H1 (cell line): Measurements from ENCODE around the gene PLEKHN1. TPM values are rescaled to one million over a fixed set of nuclear protein-coding genes. Genes with fewer than 3 reads are reported as not detected.

Experiments used
- CTCF ChIA-PET: fragments of 300-600 bp; sonication (Branson Sonifier 250); formaldehyde crosslinking; loops from one replicate; lab custom pipeline; 2021; ENCODE audit not compliant: partially characterized antibody; lab: Charles Lee
- POLR2A ChIA-PET: fragments of 300-600 bp; sonication (Branson Sonifier 250); formaldehyde crosslinking; loops from one replicate; lab custom pipeline; 2021; ENCODE audit warnings: inconsistent platforms; ENCODE audit not compliant: partially characterized antibody; lab: Charles Lee
- DNase-seq, 2 experiments: peaks; one replicate each; pipeline versions ENCODE4 v3.0.0 to v3.0.0-alpha.2; 2010 to 2022; ENCODE audit warnings: low spot score in 2 of 2, low read depth in 1 of 2, mixed read lengths in 1 of 2
- FAIRE-seq: peaks from 2 replicates; lab custom pipeline; 2011; peaks lifted over from hg19 to GRCh38; lab: Jason Lieb, UNC
- H2AFZ ChIP-seq: 2 replicates; pipeline ENCODE4 v1.8.1; 2012; ENCODE audit warnings: low read length, inconsistent platforms
- H2AK5ac ChIP-seq: 2 replicates; pipeline ENCODE4 v1.6.1; 2013; ENCODE audit warnings: low read depth, low read length
- H2BK120ac ChIP-seq: replicated peaks from 2 replicates; pipeline ENCODE3; 2013; ENCODE audit warnings: low read depth, low read length, inconsistent platforms
- H2BK12ac ChIP-seq: 2 replicates; pipeline ENCODE4 v1.6.1; 2013; ENCODE audit warnings: low read depth, low read length
- H2BK15ac ChIP-seq: 2 replicates; pipeline ENCODE4 v1.6.1; 2013; ENCODE audit warnings: low read length
- H2BK20ac ChIP-seq: 2 replicates; pipeline ENCODE4 v1.6.1; 2013; ENCODE audit warnings: low read length
- H2BK5ac ChIP-seq: 2 replicates; pipeline ENCODE4 v1.6.1; 2013; ENCODE audit warnings: low read depth, low read length
- H3K14ac ChIP-seq: 2 replicates; pipeline ENCODE4 v1.6.1; 2013; ENCODE audit warnings: inconsistent platforms; ENCODE audit not compliant: insufficient read length
- H3K18ac ChIP-seq: 2 replicates; pipeline ENCODE4 v1.6.1; 2013; ENCODE audit warnings: low read length; ENCODE audit errors: extremely low read depth
- H3K23ac ChIP-seq: 2 replicates; pipeline ENCODE4 v1.6.1; 2013; ENCODE audit warnings: inconsistent platforms; ENCODE audit not compliant: insufficient read length
- H3K23me2 ChIP-seq: 2 replicates; pipeline ENCODE4 v1.6.1; 2013; ENCODE audit warnings: low read depth, low read length
- H3K27ac ChIP-seq: 2 replicates; pipeline ENCODE4 v1.6.1; 2011; ENCODE audit warnings: low read depth, low read length, inconsistent platforms
- H3K27me3 ChIP-seq, 4 experiments: replicated peaks in 1 of 4; 1 replicate in 1 of 4; 2 replicates in 3 of 4; pipeline versions ENCODE4 v1.6.1 to v1.8.1; 2011 to 2013; ENCODE audit warnings: low read length in 3 of 4, mild to moderate bottlenecking in 3 of 4, inconsistent platforms in 2 of 4, mixed read lengths in 2 of 4, moderate library complexity in 1 of 4; ENCODE audit not compliant: control insufficient read depth in 3 of 4, insufficient read depth in 3 of 4; ENCODE audit errors: extremely low read depth in 1 of 4
- H3K36me3 ChIP-seq, 4 experiments: 2 replicates each; pipeline versions ENCODE4 v1.6.1 to v1.8.1; 2011 to 2013; ENCODE audit warnings: mild to moderate bottlenecking in 4 of 4, low read length in 3 of 4, moderate library complexity in 2 of 4, control low read depth in 1 of 4, inconsistent platforms in 1 of 4; ENCODE audit not compliant: insufficient read depth in 4 of 4, control insufficient read depth in 2 of 4
- H3K4ac ChIP-seq: replicated peaks from 2 replicates; pipeline ENCODE3; 2013; ENCODE audit warnings: low read length, low read depth, mixed read lengths, inconsistent platforms; ENCODE audit not compliant: insufficient read length
- H3K4me1 ChIP-seq, 4 experiments: replicated peaks in 1 of 4; 1 replicate in 1 of 4; 2 replicates in 3 of 4; pipeline versions ENCODE4 v1.6.1 to v1.8.1; 2011 to 2013; ENCODE audit warnings: low read length in 3 of 4, inconsistent platforms in 2 of 4, mixed read lengths in 1 of 4; ENCODE audit not compliant: insufficient read depth in 4 of 4, control insufficient read depth in 3 of 4
- H3K4me2 ChIP-seq, 2 experiments: 2 replicates each; pipeline versions ENCODE4 v1.6.1 to v1.8.1; 2011 to 2013; ENCODE audit warnings: low read depth in 2 of 2, low read length in 2 of 2, control low read depth in 1 of 2, inconsistent platforms in 1 of 2, mild to moderate bottlenecking in 1 of 2; ENCODE audit not compliant: insufficient read depth in 1 of 2
- H3K4me3 ChIP-seq, 4 experiments: fragments of 200-600, 300-600 bp in 1 of 4; sonication (generic), shearing (Covaris generic), sonication (Bioruptor Twin) in 1 of 4; 2 replicates each; pipeline versions ENCODE4 v1.5.1 to v1.8.1; 2011 to 2016; ENCODE audit warnings: low read length in 4 of 4, low read depth in 3 of 4, control low read depth in 2 of 4, inconsistent platforms in 2 of 4, mild to moderate bottlenecking in 2 of 4, mixed read lengths in 1 of 4, moderate library complexity in 1 of 4; ENCODE audit not compliant: insufficient read depth in 2 of 4; ENCODE audit errors: extremely low read depth in 1 of 4
- H3K56ac ChIP-seq: replicated peaks from 2 replicates; pipeline ENCODE3; 2013; ENCODE audit warnings: low read depth, mild to moderate bottlenecking, mixed read lengths, low read length, inconsistent platforms; ENCODE audit not compliant: insufficient read length
- H3K79me1 ChIP-seq: 2 replicates; pipeline ENCODE4 v1.6.1; 2013; ENCODE audit warnings: low read depth, low read length, control low read depth
- H3K79me2 ChIP-seq, 2 experiments: 2 replicates each; pipeline versions ENCODE4 v1.6.1 to v1.8.1; 2012 to 2013; ENCODE audit warnings: low read length in 2 of 2, mild to moderate bottlenecking in 2 of 2, inconsistent platforms in 1 of 2; ENCODE audit not compliant: insufficient read depth in 2 of 2, control insufficient read depth in 1 of 2
- H3K9ac ChIP-seq, 4 experiments: replicated peaks in 1 of 4; 1 replicate in 1 of 4; 2 replicates in 3 of 4; pipeline versions ENCODE4 v1.6.1 to v1.8.1; 2011 to 2013; ENCODE audit warnings: low read depth in 3 of 4, low read length in 3 of 4, control low read depth in 2 of 4, mild to moderate bottlenecking in 2 of 4, moderate library complexity in 2 of 4, inconsistent platforms in 1 of 4; ENCODE audit errors: extremely low read depth in 1 of 4
- H3K9me3 ChIP-seq, 2 experiments: 2 replicates each; pipeline versions ENCODE4 v1.6.1 to v1.8.1; 2012 to 2013; ENCODE audit warnings: mild to moderate bottlenecking in 2 of 2, moderate library complexity in 2 of 2, control low read depth in 1 of 2, inconsistent platforms in 1 of 2, low read depth in 1 of 2, low read length in 1 of 2, mixed read lengths in 1 of 2; ENCODE audit not compliant: insufficient read depth in 2 of 2
- H4K20me1 ChIP-seq, 2 experiments: replicated peaks in 1 of 2; 2 replicates each; pipeline versions ENCODE3 to v1.8.1; 2011 to 2013; ENCODE audit warnings: inconsistent platforms in 2 of 2, low read length in 2 of 2, mild to moderate bottlenecking in 1 of 2; ENCODE audit not compliant: insufficient read depth in 2 of 2, control insufficient read depth in 1 of 2
- H4K5ac ChIP-seq: 2 replicates; pipeline ENCODE4 v1.6.1; 2013; ENCODE audit warnings: low read length, low read depth, mixed read lengths, inconsistent platforms; ENCODE audit not compliant: insufficient read length
- H4K8ac ChIP-seq: 2 replicates; pipeline ENCODE4 v1.8.0; 2013; ENCODE audit warnings: mild to moderate bottlenecking, moderate library complexity, low read length, inconsistent platforms; ENCODE audit not compliant: insufficient read depth; ENCODE audit errors: extremely low read depth
- H4K91ac ChIP-seq: replicated peaks from 2 replicates; pipeline ENCODE3; 2013; ENCODE audit warnings: low read length, mixed read lengths, inconsistent platforms; ENCODE audit not compliant: insufficient read length
- CBX5 ChIP-seq: fragments of 300-800, 300-1000 bp; sonication (generic); IDR thresholded peaks from 2 replicates; pipeline ENCODE4 v1.7.1; 2016; ENCODE audit warnings: antibody characterized with exemption, low read length, low read depth
- CHD1 ChIP-seq: IDR thresholded peaks from 2 replicates; pipeline ENCODE4 v1.6.1; 2012; ENCODE audit warnings: low read depth, low read length, improper control_type of control experiment
- JUN ChIP-seq: IDR thresholded peaks from 2 replicates; pipeline ENCODE4 v1.6.1; 2011; ENCODE audit warnings: low read depth, mild to moderate bottlenecking, improper control_type of control experiment, low read length
- SIRT6 ChIP-seq: IDR thresholded peaks from one replicate; pipeline ENCODE4 v1.7.1; 2012; ENCODE audit warnings: low read length, inconsistent platforms
- SIX5 ChIP-seq: IDR thresholded peaks from 2 replicates; pipeline ENCODE4 v1.6.1; 2011; ENCODE audit warnings: mild to moderate bottlenecking, low read depth, low read length
- WGBS, 2 experiments: shearing (Covaris generic) in 1 of 2; methylation state at CpG; one replicate each; pipeline versions ENCODE4 v1.1.6 to v1.1.7; 2013 to 2015; ENCODE audit warnings: low lambda C conversion rate in 2 of 2, mixed read lengths in 2 of 2, inconsistent platforms in 1 of 2, low coverage in 1 of 2, missing lambda C conversion rate in 1 of 2; ENCODE audit not compliant: insufficient replicate concordance in 2 of 2, insufficient coverage in 1 of 2, insufficient read length in 1 of 2; ENCODE audit errors: extremely low coverage in 1 of 2, missing lambda C conversion rate in 1 of 2; 5-methylcytosine and 5-hydroxymethylcytosine counted together
- polyA plus RNA-seq, 7 experiments: library from polyadenylated mRNA; depleted of rRNA in 3 of 7; stranded (reverse) in 5 of 7; unstranded in 2 of 7; fragments of >200 nt in 5 of 7; fragments of 200-250 nt in 2 of 7; gene quantifications; 1 replicate in 5 of 7; 2 replicates in 1 of 7; 4 replicates in 1 of 7; pipeline versions ENCODE4 v1.2.1 to v1.2.3, GENCODE V29; 2011 to 2013; ENCODE audit warnings: missing spikeins in 2 of 7, mixed read lengths in 2 of 7
- total RNA-seq: library from RNA; stranded (reverse); fragmentation: NEBNext Ultra II Directional; extraction: Animal tissue kit (Norgen Biotek cat#: 25700); gene quantifications from 2 replicates; pipeline ENCODE4 v1.2.1, GENCODE V29; 2021

PLEKHN1 gene
- total and polyA plus RNA-seq, 2 of the 8 experiments (the other 6 are each of a cell fraction or from before 2014, with no cell fraction given) = 0.39 to 1.5 TPM

- H2BK5ac ChIP-seq = no peak overlapping the region
These were observed 49.2 kb upstream of the PLEKHN1 start for GRCh38 chr1:917076-917459.

More at GRCh38 chr1:917076-917459, 49.2 kb upstream of the PLEKHN1 start:
- H3K9ac ChIP-seq = no peak overlapping the region
- H2BK12ac ChIP-seq = no peak overlapping the region
- no peak overlapping the region for H3K18ac ChIP-seq
- H2AFZ ChIP-seq = no peak overlapping the region
- no peaks in the 10 kb centered on the region for H3K79me2 ChIP-seq
- no peak overlapping the region for H3K23ac ChIP-seq
- FAIRE-seq = no peak
- no peak overlapping the region for H4K91ac ChIP-seq
- H2BK20ac ChIP-seq = no peak overlapping the region
- no peak overlapping the region for H3K4ac ChIP-seq
- no peak overlapping the region for H3K14ac ChIP-seq
- no peak overlapping the region for H3K4me2 ChIP-seq
- H3K56ac ChIP-seq = no peak overlapping the region
- 76% methylated on average over 7 of the region's 7 CpGs; no CpG with 5 or more reads in 1 of the 2 experiments for WGBS, 2 experiments
- no peaks in the 10 kb centered on the region for H3K79me1 ChIP-seq
- H4K8ac ChIP-seq = peak overlapping the region; percentile 69; the same call in 1 of the 2 replicates
- peaks cover 9 to 17% of the 10 kb centered on the region in 2 experiments for H4K20me1 ChIP-seq
- H3K27me3 ChIP-seq = peaks cover 24 to 94% (median 74%) of the 10 kb centered on the region in 4 experiments
- H2AK5ac ChIP-seq = no peak overlapping the region
- CTCF ChIA-PET = interaction anchor here (1.1 to 2.5 kb wide), 4 partner anchors 12 to 67 kb away, joined by 4 to 14 read pairs (median 5); no protein-coding TSS in a partner anchor
- H4K5ac ChIP-seq = no peak overlapping the region
- H3K9me3 ChIP-seq = no peaks in the 10 kb centered on the region; a peak in 1 of 4 replicates
- no peaks in the 10 kb centered on the region for H3K36me3 ChIP-seq
- no peak for DNase-seq
- POLR2A ChIA-PET = interaction anchor here (1.1 to 1.3 kb wide), 3 partner anchors 11 to 25 kb away, joined by 3 read pairs; no protein-coding TSS in a partner anchor
- H2BK15ac ChIP-seq = no peak overlapping the region
- H3K4me1 ChIP-seq = peaks cover 0 to 13% (median 10%) of the 10 kb centered on the region in 4 experiments; a peak in 6 of 7 replicates
- no peak for TF ChIP-seq SIX5
- no peak for TF ChIP-seq JUN
- TF ChIP-seq SIRT6 = no peak
- no peak for TF ChIP-seq CBX5
- no peak for TF ChIP-seq CHD1
- H3K23me2 ChIP-seq = no peaks in the 10 kb centered on the region
- no peak overlapping the region for H2BK120ac ChIP-seq
- H3K4me3 ChIP-seq = no peak overlapping the region
- H3K27ac ChIP-seq = no peak overlapping the region
